ENCODE results near the gene JPT2.

DNA sequence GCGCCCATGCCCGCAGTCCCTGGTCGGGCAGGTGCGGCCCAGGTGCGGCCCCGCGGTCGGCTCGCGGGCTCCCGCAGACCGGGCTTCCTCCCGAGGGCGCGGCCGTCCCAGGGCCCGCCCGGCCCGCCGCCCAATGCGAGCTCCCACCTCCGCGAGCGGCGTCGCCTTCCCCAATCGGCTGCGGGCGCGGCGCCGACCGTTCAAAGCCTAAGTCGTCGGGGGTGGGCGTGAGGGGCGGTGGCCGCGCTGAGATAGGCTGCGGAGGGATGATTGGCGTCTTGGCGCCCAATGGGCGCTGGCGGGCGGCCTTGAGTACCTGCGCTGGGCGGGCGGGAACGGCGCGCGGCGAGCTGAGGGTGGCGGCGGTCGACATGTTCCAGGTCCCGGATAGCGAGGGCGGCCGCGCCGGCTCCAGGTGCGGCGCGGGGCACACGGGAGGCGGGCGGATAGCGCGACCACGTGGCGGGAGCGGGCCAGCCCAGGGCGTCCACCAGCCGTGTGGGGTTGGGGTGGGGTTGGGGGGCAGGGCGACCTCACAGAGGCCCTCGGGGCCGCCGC, at the start of gene JPT2:
- TF ChIP-seq EZH2 (IDR thresholded peaks at IDR 0.05; ENCODE audit: low read depth, unreplicated experiment) (no peak), POLR2AphosphoS5 (IDR thresholded peaks at IDR 0.05; ENCODE audit: low read depth) (peak; percentile 64), JUNB (IDR thresholded peaks at IDR 0.05; ENCODE audit: unreplicated experiment) (no peak), EZH2phosphoT487 (IDR thresholded peaks at IDR 0.05; ENCODE audit: unreplicated experiment) (no peak)
- TF ChIP-seq, protein P1, sequence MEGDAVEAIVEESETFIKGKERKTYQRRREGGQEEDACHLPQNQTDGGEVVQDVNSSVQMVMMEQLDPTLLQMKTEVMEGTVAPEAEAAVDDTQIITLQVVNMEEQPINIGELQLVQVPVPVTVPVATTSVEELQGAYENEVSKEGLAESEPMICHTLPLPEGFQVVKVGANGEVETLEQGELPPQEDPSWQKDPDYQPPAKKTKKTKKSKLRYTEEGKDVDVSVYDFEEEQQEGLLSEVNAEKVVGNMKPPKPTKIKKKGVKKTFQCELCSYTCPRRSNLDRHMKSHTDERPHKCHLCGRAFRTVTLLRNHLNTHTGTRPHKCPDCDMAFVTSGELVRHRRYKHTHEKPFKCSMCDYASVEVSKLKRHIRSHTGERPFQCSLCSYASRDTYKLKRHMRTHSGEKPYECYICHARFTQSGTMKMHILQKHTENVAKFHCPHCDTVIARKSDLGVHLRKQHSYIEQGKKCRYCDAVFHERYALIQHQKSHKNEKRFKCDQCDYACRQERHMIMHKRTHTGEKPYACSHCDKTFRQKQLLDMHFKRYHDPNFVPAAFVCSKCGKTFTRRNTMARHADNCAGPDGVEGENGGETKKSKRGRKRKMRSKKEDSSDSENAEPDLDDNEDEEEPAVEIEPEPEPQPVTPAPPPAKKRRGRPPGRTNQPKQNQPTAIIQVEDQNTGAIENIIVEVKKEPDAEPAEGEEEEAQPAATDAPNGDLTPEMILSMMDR (conservative IDR thresholded peaks at IDR 0.05; ENCODE audit: low read depth in 2 of 2): no peak
- TF ChIP-seq, protein P2, sequence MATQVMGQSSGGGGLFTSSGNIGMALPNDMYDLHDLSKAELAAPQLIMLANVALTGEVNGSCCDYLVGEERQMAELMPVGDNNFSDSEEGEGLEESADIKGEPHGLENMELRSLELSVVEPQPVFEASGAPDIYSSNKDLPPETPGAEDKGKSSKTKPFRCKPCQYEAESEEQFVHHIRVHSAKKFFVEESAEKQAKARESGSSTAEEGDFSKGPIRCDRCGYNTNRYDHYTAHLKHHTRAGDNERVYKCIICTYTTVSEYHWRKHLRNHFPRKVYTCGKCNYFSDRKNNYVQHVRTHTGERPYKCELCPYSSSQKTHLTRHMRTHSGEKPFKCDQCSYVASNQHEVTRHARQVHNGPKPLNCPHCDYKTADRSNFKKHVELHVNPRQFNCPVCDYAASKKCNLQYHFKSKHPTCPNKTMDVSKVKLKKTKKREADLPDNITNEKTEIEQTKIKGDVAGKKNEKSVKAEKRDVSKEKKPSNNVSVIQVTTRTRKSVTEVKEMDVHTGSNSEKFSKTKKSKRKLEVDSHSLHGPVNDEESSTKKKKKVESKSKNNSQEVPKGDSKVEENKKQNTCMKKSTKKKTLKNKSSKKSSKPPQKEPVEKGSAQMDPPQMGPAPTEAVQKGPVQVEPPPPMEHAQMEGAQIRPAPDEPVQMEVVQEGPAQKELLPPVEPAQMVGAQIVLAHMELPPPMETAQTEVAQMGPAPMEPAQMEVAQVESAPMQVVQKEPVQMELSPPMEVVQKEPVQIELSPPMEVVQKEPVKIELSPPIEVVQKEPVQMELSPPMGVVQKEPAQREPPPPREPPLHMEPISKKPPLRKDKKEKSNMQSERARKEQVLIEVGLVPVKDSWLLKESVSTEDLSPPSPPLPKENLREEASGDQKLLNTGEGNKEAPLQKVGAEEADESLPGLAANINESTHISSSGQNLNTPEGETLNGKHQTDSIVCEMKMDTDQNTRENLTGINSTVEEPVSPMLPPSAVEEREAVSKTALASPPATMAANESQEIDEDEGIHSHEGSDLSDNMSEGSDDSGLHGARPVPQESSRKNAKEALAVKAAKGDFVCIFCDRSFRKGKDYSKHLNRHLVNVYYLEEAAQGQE (IDR thresholded peaks at IDR 0.05; ENCODE audit: unreplicated experiment): no peak
